GM12878 (cell line): ENCODE results near the gene VPS52. TPM values are rescaled to one million over a fixed set of nuclear protein-coding genes. Genes with fewer than 3 reads are reported as not detected.

Source experiments
- ATAC-seq: fragments of 200-7000 bp; cut with Tn5 transposase; 3 replicates; pipeline ENCODE4 v1.9.1; 2020; ENCODE audit warnings: mild to moderate bottlenecking, moderate library complexity
- BruUV-seq: library from RNA; stranded (reverse); fragments of 400-500 nt; replicated peaks from 2 replicates; lab custom pipeline; 2021; lab: Mats Ljungman, UMichigan
- CTCF ChIA-PET: fragments of 300-600 bp; sonication (Branson Sonifier 250); formaldehyde crosslinking; extraction: SDS; loops from one replicate; lab custom pipeline; 2021; ENCODE audit warnings: inconsistent platforms; lab: Yijun Ruan, JAX
- POLR2A ChIA-PET: fragments of 350-600 bp; formaldehyde crosslinking; extraction: SDS; loops from one replicate; lab custom pipeline; 2021; ENCODE audit warnings: inconsistent platforms; lab: Charles Lee
- RAD21 ChIA-PET: fragments of 300-600 bp; sonication (Branson Sonifier 250); formaldehyde crosslinking; loops from one replicate; lab custom pipeline; 2023; ENCODE audit warnings: antibody characterized with exemption; ENCODE audit not compliant: unreplicated experiment; lab: Charles Lee
- SMC1A ChIA-PET: fragments of 300-600 bp; sonication (Branson Sonifier 250); formaldehyde crosslinking; loops from one replicate; lab custom pipeline; 2023; ENCODE audit not compliant: unreplicated experiment, uncharacterized antibody; lab: Charles Lee
- DNase-seq: peaks from one replicate; pipeline ENCODE4 v3.0.0-alpha.2; 2011; ENCODE audit warnings: low read depth, low spot score
- FAIRE-seq: peaks from 3 replicates; lab custom pipeline; 2011; peaks lifted over from hg19 to GRCh38; lab: Jason Lieb, UNC
- H2AFZ ChIP-seq: 2 replicates; pipeline ENCODE4 v1.6.0; 2011; ENCODE audit warnings: low read depth, low read length, control low read depth; ENCODE audit not compliant: control insufficient read depth
- H3K27ac ChIP-seq: 2 replicates; pipeline ENCODE4 v1.5.1; 2011; ENCODE audit warnings: control low read depth; ENCODE audit not compliant: control insufficient read depth, insufficient read depth
- H3K27me3 ChIP-seq, 2 experiments: replicated peaks in 1 of 2; 2 replicates each; pipeline versions ENCODE4 v1.6.0 to v1.6.1; 2011; ENCODE audit warnings: low read length in 1 of 2; ENCODE audit not compliant: control insufficient read depth in 2 of 2, insufficient read depth in 2 of 2
- H3K36me3 ChIP-seq, 2 experiments: 2 replicates each; pipeline ENCODE4 v1.5.1; 2011; ENCODE audit warnings: low read length in 1 of 2; ENCODE audit not compliant: control insufficient read depth in 2 of 2, insufficient read depth in 2 of 2
- H3K4me1 ChIP-seq: 2 replicates; pipeline ENCODE4 v1.6.1; 2011; ENCODE audit warnings: mild to moderate bottlenecking, low read length, moderate library complexity, mixed read lengths; ENCODE audit not compliant: control insufficient read depth, insufficient read depth
- H3K4me2 ChIP-seq: 2 replicates; pipeline ENCODE4 v1.6.0; 2011; ENCODE audit warnings: control low read depth; ENCODE audit not compliant: control insufficient read depth, insufficient read depth
- H3K4me3 ChIP-seq: fragments of 200-600 bp; sonication (generic); 2 replicates; pipeline ENCODE4 v1.5.1; 2016
- H3K79me2 ChIP-seq: 2 replicates; pipeline ENCODE4 v1.6.0; 2011; ENCODE audit warnings: low read length; ENCODE audit not compliant: control insufficient read depth, insufficient read depth
- H3K9ac ChIP-seq: 2 replicates; pipeline ENCODE4 v1.8.0; 2011; ENCODE audit warnings: low read length, control low read depth, mixed read lengths; ENCODE audit not compliant: control insufficient read depth, insufficient read depth
- H3K9me3 ChIP-seq: replicated peaks from 3 replicates; pipeline ENCODE4 v1.5.1; 2011; ENCODE audit warnings: mild to moderate bottlenecking, low read length; ENCODE audit not compliant: control insufficient read depth, insufficient read depth
- H4K20me1 ChIP-seq: 2 replicates; pipeline ENCODE4 v1.6.0; 2011; ENCODE audit not compliant: control insufficient read depth, insufficient read depth
- BMI1 ChIP-seq: fragments of 450-650 bp; IDR thresholded peaks from 2 replicates; pipeline ENCODE4 v1.6.1; 2016; ENCODE audit warnings: mild to moderate bottlenecking, moderate library complexity, borderline replicate concordance
- CBX3 ChIP-seq: fragments of 200-600 bp; sonication (generic); IDR thresholded peaks from 2 replicates; pipeline ENCODE4 v1.6.1; 2016; ENCODE audit warnings: low read depth, borderline replicate concordance
- EED ChIP-seq: sonication (generic); IDR thresholded peaks from 2 replicates; pipeline ENCODE4 v1.6.1; 2016; ENCODE audit warnings: antibody characterized with exemption, low read depth
- HDAC6 ChIP-seq: fragments of 200-600 bp; sonication (generic); IDR thresholded peaks from one replicate; pipeline ENCODE4 v1.8.0; 2017; ENCODE audit warnings: antibody characterized with exemption; ENCODE audit not compliant: unreplicated experiment
- IRF4 ChIP-seq: IDR thresholded peaks from 2 replicates; pipeline ENCODE4 v1.6.1; 2011; ENCODE audit warnings: low read depth, low read length
- JUNB ChIP-seq: IDR thresholded peaks from 2 replicates; pipeline ENCODE4 v1.6.1; 2016; ENCODE audit warnings: antibody characterized with exemption, mild to moderate bottlenecking
- KLF5 ChIP-seq: fragments of 450-650 bp; IDR thresholded peaks from 2 replicates; pipeline ENCODE4 v1.6.1; 2014; ENCODE audit warnings: mild to moderate bottlenecking; ENCODE audit not compliant: partially characterized antibody
- RAD51 ChIP-seq: fragments of 450-650 bp; IDR thresholded peaks from 2 replicates; pipeline ENCODE4 v1.6.1; 2016; ENCODE audit warnings: moderate library complexity, mild to moderate bottlenecking, inconsistent platforms
- RB1 ChIP-seq: fragments of 450-650 bp; formaldehyde crosslinking; IDR thresholded peaks from 2 replicates; pipeline ENCODE4 v1.6.1; 2017; ENCODE audit warnings: mild to moderate bottlenecking, borderline replicate concordance
- SMARCA5 ChIP-seq: fragments of 450-650 bp; IDR thresholded peaks from 2 replicates; pipeline ENCODE4 v1.6.1; 2017; ENCODE audit warnings: mild to moderate bottlenecking
- TBL1XR1 ChIP-seq: IDR thresholded peaks from 2 replicates; pipeline ENCODE4 v1.6.1; 2012; ENCODE audit warnings: low read depth, low read length, improper control_type of control experiment
- ZNF207 ChIP-seq: fragments of 450-650 bp; IDR thresholded peaks from 2 replicates; pipeline ENCODE4 v1.6.1; 2014; ENCODE audit warnings: antibody characterized with exemption, mild to moderate bottlenecking, borderline replicate concordance
- WGBS: methylation state at CpG from one replicate; pipeline ENCODE4 v1.1.6; 2016; ENCODE audit warnings: low lambda C conversion rate; ENCODE audit not compliant: insufficient replicate concordance, insufficient coverage; ENCODE audit errors: missing lambda C conversion rate; 5-methylcytosine and 5-hydroxymethylcytosine counted together
- in situ Hi-C: fragments of 300-500 bp; cut with MboI; formaldehyde crosslinking; loops from 9 replicates; pipeline ENCODE4 v1.14.3; 2018; ENCODE audit warnings: mixed read lengths
- intact Hi-C: fragments of 100-400 bp; cut with micrococcal nuclease; formaldehyde crosslinking; loops from one replicate; pipeline ENCODE4 v1.14.2; 2022; ENCODE audit not compliant: unreplicated experiment
- polyA plus RNA-seq, 11 experiments: library from polyadenylated mRNA; depleted of rRNA in 4 of 11; unstranded in 6 of 11; stranded (reverse) in 5 of 11; fragments of >200 nt; fragmentation: Nextera tagmentation in 4 of 11; fragmentation: Illumina TruSeq in 1 of 11; extraction: Ambion mirVana in 4 of 11; extraction: Trizol in 1 of 11; gene quantifications; 1 replicate in 1 of 11; 2 replicates in 10 of 11; pipeline versions ENCODE4 v1.2.1 to v1.2.3, GENCODE V29; 2011 to 2016; ENCODE audit warnings: inconsistent platforms in 2 of 11, missing spikeins in 2 of 11, low read depth in 1 of 11
- total RNA-seq, 4 experiments: library from RNA; depleted of rRNA in 3 of 4; stranded (reverse); fragments of >200 nt in 3 of 4; fragmentation: Illumina TruSeq in 1 of 4; extraction: Trizol in 1 of 4; gene quantifications; 2 replicates each; pipeline versions ENCODE4 v1.2.1 to v1.2.3, GENCODE V29; 2013 to 2021
- TF ChIP-seq, protein P1 (sequence below): fragments of 450-650 bp; IDR thresholded peaks from 2 replicates; pipeline ENCODE4 v1.6.1; 2018; ENCODE audit warnings: borderline replicate concordance, mild to moderate bottlenecking; ENCODE audit not compliant: partially characterized antibody
- TF ChIP-seq, protein P2 (sequence below): fragments of 150-350 bp; IDR thresholded peaks from 2 replicates; pipeline ENCODE4 v1.6.1; 2016; ENCODE audit warnings: low read depth, low read length
- TF ChIP-seq, protein P3 (sequence below): fragments of 450-650 bp; IDR thresholded peaks from 2 replicates; pipeline ENCODE4 v1.6.1; 2016; ENCODE audit warnings: mild to moderate bottlenecking, moderate library complexity, borderline replicate concordance

The VPS52 gene
- total and polyA plus RNA-seq, 10 of the 15 experiments (the other 5 are each of a cell fraction or from before 2014, with no cell fraction given) = 11.3 to 52.7 (median 36.7) TPM

DNA sequence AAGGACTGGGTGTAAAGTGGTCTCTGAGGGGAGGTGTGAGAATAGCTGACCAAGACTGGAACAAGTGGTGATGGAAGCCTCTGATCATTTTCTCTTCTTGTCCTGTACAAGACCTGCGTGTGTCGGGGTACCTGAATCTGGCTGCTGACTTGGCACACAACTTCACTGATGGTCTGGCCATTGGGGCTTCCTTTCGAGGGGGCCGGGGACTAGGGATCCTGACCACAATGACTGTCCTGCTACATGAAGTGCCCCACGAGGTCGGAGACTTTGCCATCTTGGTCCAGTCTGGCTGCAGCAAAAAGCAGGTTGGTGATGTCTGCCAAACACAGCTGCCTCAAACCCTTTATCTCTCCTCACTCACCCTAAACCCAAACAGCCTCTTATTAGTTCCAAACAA, 68.9 kb downstream of the VPS52 start (continued):
- TF ChIP-seq, protein P1, sequence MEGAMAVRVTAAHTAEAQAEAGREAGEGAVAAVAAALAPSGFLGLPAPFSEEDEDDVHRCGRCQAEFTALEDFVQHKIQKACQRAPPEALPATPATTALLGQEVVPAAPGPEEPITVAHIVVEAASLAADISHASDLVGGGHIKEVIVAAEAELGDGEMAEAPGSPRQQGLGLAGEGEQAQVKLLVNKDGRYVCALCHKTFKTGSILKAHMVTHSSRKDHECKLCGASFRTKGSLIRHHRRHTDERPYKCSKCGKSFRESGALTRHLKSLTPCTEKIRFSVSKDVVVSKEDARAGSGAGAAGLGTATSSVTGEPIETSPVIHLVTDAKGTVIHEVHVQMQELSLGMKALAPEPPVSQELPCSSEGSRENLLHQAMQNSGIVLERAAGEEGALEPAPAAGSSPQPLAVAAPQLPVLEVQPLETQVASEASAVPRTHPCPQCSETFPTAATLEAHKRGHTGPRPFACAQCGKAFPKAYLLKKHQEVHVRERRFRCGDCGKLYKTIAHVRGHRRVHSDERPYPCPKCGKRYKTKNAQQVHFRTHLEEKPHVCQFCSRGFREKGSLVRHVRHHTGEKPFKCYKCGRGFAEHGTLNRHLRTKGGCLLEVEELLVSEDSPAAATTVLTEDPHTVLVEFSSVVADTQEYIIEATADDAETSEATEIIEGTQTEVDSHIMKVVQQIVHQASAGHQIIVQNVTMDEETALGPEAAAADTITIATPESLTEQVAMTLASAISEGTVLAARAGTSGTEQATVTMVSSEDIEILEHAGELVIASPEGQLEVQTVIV = no peak
- TF ChIP-seq, protein P2, sequence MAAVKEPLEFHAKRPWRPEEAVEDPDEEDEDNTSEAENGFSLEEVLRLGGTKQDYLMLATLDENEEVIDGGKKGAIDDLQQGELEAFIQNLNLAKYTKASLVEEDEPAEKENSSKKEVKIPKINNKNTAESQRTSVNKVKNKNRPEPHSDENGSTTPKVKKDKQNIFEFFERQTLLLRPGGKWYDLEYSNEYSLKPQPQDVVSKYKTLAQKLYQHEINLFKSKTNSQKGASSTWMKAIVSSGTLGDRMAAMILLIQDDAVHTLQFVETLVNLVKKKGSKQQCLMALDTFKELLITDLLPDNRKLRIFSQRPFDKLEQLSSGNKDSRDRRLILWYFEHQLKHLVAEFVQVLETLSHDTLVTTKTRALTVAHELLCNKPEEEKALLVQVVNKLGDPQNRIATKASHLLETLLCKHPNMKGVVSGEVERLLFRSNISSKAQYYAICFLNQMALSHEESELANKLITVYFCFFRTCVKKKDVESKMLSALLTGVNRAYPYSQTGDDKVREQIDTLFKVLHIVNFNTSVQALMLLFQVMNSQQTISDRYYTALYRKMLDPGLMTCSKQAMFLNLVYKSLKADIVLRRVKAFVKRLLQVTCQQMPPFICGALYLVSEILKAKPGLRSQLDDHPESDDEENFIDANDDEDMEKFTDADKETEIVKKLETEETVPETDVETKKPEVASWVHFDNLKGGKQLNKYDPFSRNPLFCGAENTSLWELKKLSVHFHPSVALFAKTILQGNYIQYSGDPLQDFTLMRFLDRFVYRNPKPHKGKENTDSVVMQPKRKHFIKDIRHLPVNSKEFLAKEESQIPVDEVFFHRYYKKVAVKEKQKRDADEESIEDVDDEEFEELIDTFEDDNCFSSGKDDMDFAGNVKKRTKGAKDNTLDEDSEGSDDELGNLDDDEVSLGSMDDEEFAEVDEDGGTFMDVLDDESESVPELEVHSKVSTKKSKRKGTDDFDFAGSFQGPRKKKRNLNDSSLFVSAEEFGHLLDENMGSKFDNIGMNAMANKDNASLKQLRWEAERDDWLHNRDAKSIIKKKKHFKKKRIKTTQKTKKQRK = no peak
- no peak for TF ChIP-seq EED
- TF ChIP-seq IRF4 = no peak
- no peak for TF ChIP-seq RAD51

DNA sequence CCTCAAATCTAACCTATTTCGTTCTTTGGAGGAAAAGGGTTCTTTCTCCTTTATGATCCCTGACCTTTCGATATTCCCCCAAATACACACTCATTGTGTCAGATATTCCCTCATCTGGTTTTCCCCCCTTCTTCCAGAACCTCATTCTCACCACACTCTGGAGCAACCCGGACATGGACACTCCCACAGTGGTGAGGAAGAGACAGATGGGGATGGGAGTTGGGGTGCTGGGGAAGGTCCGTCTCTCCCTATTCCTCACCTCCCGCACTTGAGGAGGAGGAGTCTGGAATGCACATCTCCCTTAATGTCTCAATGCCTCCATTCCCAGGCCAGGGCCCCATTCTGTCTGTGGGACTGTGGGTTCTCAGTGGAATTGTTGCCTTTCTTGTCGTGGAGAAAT, 69.7 kb downstream of the VPS52 start:
- intact Hi-C loops = loop anchor here (10.0 kb wide), 1 partner anchor 373 kb away; no protein-coding TSS in a partner anchor
- no peak for FAIRE-seq
- CTCF ChIA-PET = interaction anchor here (0.6 kb wide), 1 partner anchor 53 kb away, joined by 3 read pairs; no protein-coding TSS in a partner anchor
- SMC1A ChIA-PET = no interaction called here
- Histone ChIP-seq H3K79me2 (peaks cover 33% of the 10 kb centered on the region), H3K27ac (peak overlapping the region; percentile 99; the same call in 1 of the 2 replicates), H3K36me3 (peaks cover 8 to 24% of the 10 kb centered on the region in 2 experiments), H3K4me3 (peak overlapping the region; percentile 95), H3K9ac (peak overlapping the region; percentile 99), H3K9me3 (no peaks in the 10 kb centered on the region), H3K4me2 (peak overlapping the region; percentile 100), H2AFZ (no peak overlapping the region), H4K20me1 (no peaks in the 10 kb centered on the region), H3K4me1 (peaks cover 39% of the 10 kb centered on the region), H3K27me3 (no peaks in the 10 kb centered on the region)
- DNase-seq = no peak
- POLR2A ChIA-PET = no interaction called here
- ATAC-seq = no peak
- no TSS peak for BruUV-seq
- in situ Hi-C loops = no loop called here
- 91% methylated on average over 6 of the region's 6 CpGs for WGBS
- RAD21 ChIA-PET = no interaction called here
- TF ChIP-seq TBL1XR1 (no peak), KLF5 (no peak), HDAC6 (no peak), RB1 (no peak), JUNB (no peak), CBX3 (no peak), BMI1 (no peak), ZNF207 (no peak), SMARCA5 (no peak)
- TF ChIP-seq, protein P3, sequence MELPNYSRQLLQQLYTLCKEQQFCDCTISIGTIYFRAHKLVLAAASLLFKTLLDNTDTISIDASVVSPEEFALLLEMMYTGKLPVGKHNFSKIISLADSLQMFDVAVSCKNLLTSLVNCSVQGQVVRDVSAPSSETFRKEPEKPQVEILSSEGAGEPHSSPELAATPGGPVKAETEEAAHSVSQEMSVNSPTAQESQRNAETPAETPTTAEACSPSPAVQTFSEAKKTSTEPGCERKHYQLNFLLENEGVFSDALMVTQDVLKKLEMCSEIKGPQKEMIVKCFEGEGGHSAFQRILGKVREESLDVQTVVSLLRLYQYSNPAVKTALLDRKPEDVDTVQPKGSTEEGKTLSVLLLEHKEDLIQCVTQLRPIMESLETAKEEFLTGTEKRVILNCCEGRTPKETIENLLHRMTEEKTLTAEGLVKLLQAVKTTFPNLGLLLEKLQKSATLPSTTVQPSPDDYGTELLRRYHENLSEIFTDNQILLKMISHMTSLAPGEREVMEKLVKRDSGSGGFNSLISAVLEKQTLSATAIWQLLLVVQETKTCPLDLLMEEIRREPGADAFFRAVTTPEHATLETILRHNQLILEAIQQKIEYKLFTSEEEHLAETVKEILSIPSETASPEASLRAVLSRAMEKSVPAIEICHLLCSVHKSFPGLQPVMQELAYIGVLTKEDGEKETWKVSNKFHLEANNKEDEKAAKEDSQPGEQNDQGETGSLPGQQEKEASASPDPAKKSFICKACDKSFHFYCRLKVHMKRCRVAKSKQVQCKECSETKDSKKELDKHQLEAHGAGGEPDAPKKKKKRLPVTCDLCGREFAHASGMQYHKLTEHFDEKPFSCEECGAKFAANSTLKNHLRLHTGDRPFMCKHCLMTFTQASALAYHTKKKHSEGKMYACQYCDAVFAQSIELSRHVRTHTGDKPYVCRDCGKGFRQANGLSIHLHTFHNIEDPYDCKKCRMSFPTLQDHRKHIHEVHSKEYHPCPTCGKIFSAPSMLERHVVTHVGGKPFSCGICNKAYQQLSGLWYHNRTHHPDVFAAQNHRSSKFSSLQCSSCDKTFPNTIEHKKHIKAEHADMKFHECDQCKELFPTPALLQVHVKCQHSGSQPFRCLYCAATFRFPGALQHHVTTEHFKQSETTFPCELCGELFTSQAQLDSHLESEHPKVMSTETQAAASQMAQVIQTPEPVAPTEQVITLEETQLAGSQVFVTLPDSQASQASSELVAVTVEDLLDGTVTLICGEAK = no peak
